HG02642 (cell line): ENCODE data around the gene DLST.
A peak's percentile ranks its signal among the peaks of the same experiment; 100 is the strongest.

Experiments
- ATAC-seq: cut with Tn5 transposase; IDR thresholded peaks from one replicate; pipeline ENCODE4 v1.9.1; 2021; ENCODE audit warnings: mild to moderate bottlenecking; ENCODE audit not compliant: unreplicated experiment, poor library complexity

Gene DLST

GRCh38 chr14:74859757-74860552 lies 21.8 kb upstream of the DLST start:
- no peak for ATAC-seq

GRCh38 chr14:74860899-74861733 lies 20.6 kb upstream of the DLST start:
- ATAC-seq: no peak

GRCh38 chr14:74861734-74862090 lies 20.0 kb upstream of the DLST start:
- ATAC-seq: no peak

GRCh38 chr14:74863274-74863673 lies 18.4 kb upstream of the DLST start:
- ATAC-seq: no peak

- no peak for ATAC-seq
Measured at GRCh38 chr14:74864198-74864597, 17.5 kb upstream of the DLST start.

- ATAC-seq: no peak
Measured at GRCh38 chr14:74865156-74865555, 16.6 kb upstream of the DLST start.

GRCh38 chr14:74866708-74867389 lies 14.9 kb upstream of the DLST start:
- ATAC-seq: no peak

GRCh38 chr14:74867673-74868072 lies 14.0 kb upstream of the DLST start:
- no peak for ATAC-seq

- ATAC-seq: no peak
Measured at GRCh38 chr14:74868739-74869138, 13.0 kb upstream of the DLST start.

- ATAC-seq: no peak
Measured at GRCh38 chr14:74871819-74872218, 9.9 kb upstream of the DLST start.

GRCh38 chr14:74875204-74875603 lies 6.5 kb upstream of the DLST start:
- ATAC-seq: no peak

GRCh38 chr14:74875941-74876913 lies 5.5 kb upstream of the DLST start, which contains the start of gene PROX2:
Gene PROX2 (minus strand): TSS chr14:74876145. CDS start chr14:74863834, 12,311 bp downstream.
- ATAC-seq: no peak

GRCh38 chr14:74879427-74880182 lies 2.1 kb upstream of the DLST start:
- ATAC-seq: no peak

- ATAC-seq: peak; percentile 34
Measured at GRCh38 chr14:74882103-74882920, 596 bp downstream of the DLST start.

GRCh38 chr14:74886001-74886400 lies 4.3 kb downstream of the DLST start:
- ATAC-seq: no peak

- no peak for ATAC-seq
Measured at GRCh38 chr14:74888164-74889158, 6.7 kb downstream of the DLST start.

- ATAC-seq: no peak
Measured at GRCh38 chr14:74890262-74890661, 8.5 kb downstream of the DLST start.
